Measurements from ENCODE around the gene KRTAP10-5.
"Not testable (repeated sequence)": the region's sequence is repeated elsewhere in the genome, so short reads cannot be mapped to it uniquely, and the experiment has no call there.

The KRTAP10-5 gene

DNA sequence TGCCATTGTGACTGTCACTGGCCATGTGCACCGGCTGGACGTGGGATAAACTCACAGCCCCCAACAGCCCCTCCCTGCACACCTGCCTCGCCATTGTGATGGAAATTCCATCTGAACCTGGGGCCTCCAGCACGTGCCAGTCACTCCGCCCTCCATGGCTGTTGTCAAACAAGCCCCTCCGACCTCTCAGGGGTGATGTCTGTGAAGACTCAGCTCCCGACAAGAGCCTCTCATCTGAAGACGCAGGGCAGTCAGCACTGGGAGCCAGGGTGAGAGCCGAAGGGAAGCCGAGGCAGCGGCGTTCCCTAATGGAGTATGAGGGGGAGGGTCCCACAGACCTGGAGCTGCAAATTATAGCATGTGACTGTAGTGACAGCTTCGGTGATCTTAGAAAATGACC is 27.7 kb downstream of the KRTAP10-5 start:
- TF ChIP-seq, protein P1, sequence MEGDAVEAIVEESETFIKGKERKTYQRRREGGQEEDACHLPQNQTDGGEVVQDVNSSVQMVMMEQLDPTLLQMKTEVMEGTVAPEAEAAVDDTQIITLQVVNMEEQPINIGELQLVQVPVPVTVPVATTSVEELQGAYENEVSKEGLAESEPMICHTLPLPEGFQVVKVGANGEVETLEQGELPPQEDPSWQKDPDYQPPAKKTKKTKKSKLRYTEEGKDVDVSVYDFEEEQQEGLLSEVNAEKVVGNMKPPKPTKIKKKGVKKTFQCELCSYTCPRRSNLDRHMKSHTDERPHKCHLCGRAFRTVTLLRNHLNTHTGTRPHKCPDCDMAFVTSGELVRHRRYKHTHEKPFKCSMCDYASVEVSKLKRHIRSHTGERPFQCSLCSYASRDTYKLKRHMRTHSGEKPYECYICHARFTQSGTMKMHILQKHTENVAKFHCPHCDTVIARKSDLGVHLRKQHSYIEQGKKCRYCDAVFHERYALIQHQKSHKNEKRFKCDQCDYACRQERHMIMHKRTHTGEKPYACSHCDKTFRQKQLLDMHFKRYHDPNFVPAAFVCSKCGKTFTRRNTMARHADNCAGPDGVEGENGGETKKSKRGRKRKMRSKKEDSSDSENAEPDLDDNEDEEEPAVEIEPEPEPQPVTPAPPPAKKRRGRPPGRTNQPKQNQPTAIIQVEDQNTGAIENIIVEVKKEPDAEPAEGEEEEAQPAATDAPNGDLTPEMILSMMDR (IDR thresholded peaks at IDR 0.05; ENCODE audit: extremely low read depth, missing control alignments): no peak
- no peak for DNase-seq (ENCODE audit: low spot score)

DNA sequence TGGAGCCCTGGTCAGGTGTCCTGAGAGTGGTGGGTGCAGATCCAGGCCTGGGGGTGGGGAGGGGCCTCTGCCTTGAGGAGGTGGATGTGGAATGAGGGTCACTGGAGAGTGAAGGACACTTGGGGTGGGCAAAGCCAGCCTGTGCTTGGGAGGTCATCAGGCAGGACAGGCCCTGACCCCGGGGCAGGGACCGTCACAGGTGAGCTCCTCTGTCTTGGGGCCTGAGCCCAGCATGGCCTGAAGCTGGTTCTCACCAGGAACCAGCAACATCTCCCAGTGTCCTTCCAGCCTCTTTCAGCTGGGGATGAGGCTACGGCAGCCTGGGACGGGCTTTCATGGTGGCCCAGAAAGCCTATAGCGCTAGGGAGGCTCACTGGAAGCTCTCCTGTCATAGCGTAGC is 28.3 kb downstream of the KRTAP10-5 start:
- TF ChIP-seq, protein P1 (IDR thresholded peaks at IDR 0.05; ENCODE audit: extremely low read depth, missing control alignments): no peak
- no peak for DNase-seq (ENCODE audit: low spot score)

DNA sequence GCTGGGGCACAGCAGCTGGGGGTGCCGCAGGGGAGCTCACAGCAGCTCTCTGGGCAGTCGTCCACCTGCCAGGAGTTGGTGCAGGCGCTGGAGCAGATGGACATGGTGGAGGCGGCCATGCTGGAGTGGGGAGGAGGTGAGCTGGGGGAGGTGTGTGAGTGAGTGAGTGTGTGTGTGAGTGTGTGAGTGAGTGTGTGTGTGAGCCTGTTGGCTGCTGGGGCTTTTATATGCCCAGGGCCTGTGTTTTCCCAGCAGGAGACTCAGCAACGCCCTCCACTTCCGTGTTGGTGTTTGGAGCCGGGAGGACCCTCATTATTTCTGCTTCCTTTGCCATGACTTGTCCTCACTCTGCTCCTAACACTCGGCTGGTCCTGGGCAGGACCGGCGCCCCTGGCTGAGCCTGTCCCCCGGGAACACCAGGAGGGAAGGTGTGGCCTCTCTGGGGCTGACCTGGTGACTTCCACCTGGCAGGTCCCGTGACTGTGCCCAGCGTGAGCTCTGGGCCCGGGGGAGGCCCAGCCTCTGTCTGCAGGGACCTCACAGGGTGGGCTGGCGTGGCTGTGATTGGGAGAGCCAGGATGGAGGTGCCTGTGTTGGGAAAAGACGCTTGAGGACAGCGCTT is 29.0 kb downstream of the KRTAP10-5 start, which contains the start of gene KRTAP10-2:
TSS of gene KRTAP10-2 (minus strand) at position 166 of the 622 bp plus-strand sequence. CDS start at position 119, 47 bp downstream.
- TF ChIP-seq, protein P1 (IDR thresholded peaks at IDR 0.05; ENCODE audit: extremely low read depth, missing control alignments): no peak
- DNase-seq (ENCODE audit: low spot score): no peak

GRCh38 chr21:44550807-44551206 is 29.6 kb downstream of the KRTAP10-5 start:
- DNase-seq (ENCODE audit: low spot score): no peak
- TF ChIP-seq, protein P1 (IDR thresholded peaks at IDR 0.05; ENCODE audit: extremely low read depth, missing control alignments): no peak

- not testable (repeated sequence) for DNase-seq (ENCODE audit: low spot score)
Observed at GRCh38 chr21:44550285-44550684, 30.1 kb downstream of the KRTAP10-5 start.

DNA sequence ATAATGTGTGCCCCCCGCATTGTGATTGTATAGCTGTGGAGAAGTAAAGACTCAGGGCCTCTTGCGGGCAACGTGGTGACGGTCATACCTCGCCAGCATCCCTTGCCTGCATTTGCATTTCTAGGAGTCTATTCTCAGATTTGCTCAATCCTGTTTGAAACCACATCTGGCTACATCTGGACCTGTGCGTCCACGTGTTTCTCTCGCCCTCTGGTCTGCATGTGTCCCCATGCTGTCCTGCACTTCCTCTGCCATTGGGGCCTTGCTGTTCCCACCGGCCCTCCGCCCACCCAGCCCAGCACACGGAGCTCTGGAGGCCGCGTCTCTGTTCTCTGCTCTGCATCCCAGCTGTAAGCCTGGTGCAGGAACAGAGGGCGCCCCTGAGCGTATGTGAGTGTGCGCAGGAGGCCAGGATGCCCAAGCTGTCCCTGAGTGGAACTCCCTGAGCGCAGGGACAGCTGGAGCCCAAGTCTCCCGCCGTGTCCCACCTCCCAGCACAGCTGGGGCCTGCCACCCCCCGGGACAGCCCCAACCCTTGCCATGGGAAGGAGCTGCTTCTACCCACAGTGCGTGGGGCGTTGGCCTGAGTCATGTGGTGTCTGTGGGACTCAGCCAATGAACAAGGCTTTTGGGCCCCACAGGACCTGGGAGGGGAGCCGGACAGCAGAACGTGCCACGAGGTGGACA is 30.7 kb downstream of the KRTAP10-5 start:
- TF ChIP-seq, protein P1 (IDR thresholded peaks at IDR 0.05; ENCODE audit: extremely low read depth, missing control alignments): no peak
- no peak for DNase-seq (ENCODE audit: low spot score)

- no peak for DNase-seq (ENCODE audit: low spot score)
- TF ChIP-seq, protein P1 (IDR thresholded peaks at IDR 0.05; ENCODE audit: extremely low read depth, missing control alignments): no peak
Observed at GRCh38 chr21:44548922-44549321, 31.5 kb downstream of the KRTAP10-5 start.

All from GM20000 (cell line).